PC-3 (cell line): Measurements from ENCODE around the gene LGI1. TPM values are rescaled to one million over a fixed set of nuclear protein-coding genes. Genes with fewer than 3 reads are reported as not detected.

Source experiments
- ATAC-seq: fragments of 200-7000 bp; cut with Tn5 transposase; 2 replicates; pipeline ENCODE4 v1.9.1; 2020; ENCODE audit warnings: mild to moderate bottlenecking, moderate library complexity
- BruUV-seq: library from RNA; stranded (reverse); fragments of 400-500 nt; replicated peaks from 2 replicates; lab custom pipeline; 2021; lab: Mats Ljungman, UMichigan
- CTCF ChIA-PET: fragments of 300-600 bp; sonication (Branson Sonifier 250); formaldehyde crosslinking; loops from one replicate; lab custom pipeline; 2022; ENCODE audit warnings: antibody characterized with exemption; lab: Charles Lee
- POLR2A ChIA-PET: fragments of 300-600 bp; sonication (Branson Sonifier 250); formaldehyde crosslinking; loops from one replicate; lab custom pipeline; 2022; ENCODE audit warnings: antibody characterized with exemption; ENCODE audit not compliant: unreplicated experiment; lab: Charles Lee
- DNase-seq: peaks from one replicate; pipeline ENCODE4 v3.0.0-alpha.2; 2015
- H2AFZ ChIP-seq: fragments of 300-600 bp; sonication (generic); 2 replicates; pipeline ENCODE4 v1.6.0; 2016; ENCODE audit warnings: antibody characterized with exemption, low read length
- H3F3A ChIP-seq: fragments of 300-600 bp; sonication (generic); one replicate; pipeline ENCODE4 v1.6.0; 2017; ENCODE audit warnings: antibody characterized with exemption, low read length, control low read depth, mild to moderate bottlenecking; ENCODE audit not compliant: unreplicated experiment
- H3K27ac ChIP-seq: fragments of 300-600 bp; sonication (generic); 2 replicates; pipeline ENCODE4 v1.5.1; 2016; ENCODE audit warnings: mild to moderate bottlenecking, low read length
- H3K27me3 ChIP-seq: fragments of 300-600 bp; sonication (generic); 2 replicates; pipeline ENCODE4 v1.6.1; 2016; ENCODE audit warnings: low read length, mixed read lengths
- H3K36me3 ChIP-seq: fragments of 300-600 bp; sonication (generic); 2 replicates; pipeline ENCODE4 v1.6.1; 2016; ENCODE audit warnings: low read depth, mixed run types, low read length, mixed read lengths
- H3K4me1 ChIP-seq: fragments of 300-600 bp; sonication (generic); 2 replicates; pipeline ENCODE4 v1.5.1; 2016; ENCODE audit warnings: low read length; ENCODE audit not compliant: insufficient read depth
- H3K4me2 ChIP-seq: fragments of 300-600 bp; sonication (generic); 2 replicates; pipeline ENCODE4 v1.6.0; 2016; ENCODE audit warnings: low read length
- H3K4me3 ChIP-seq: fragments of 300-600 bp; sonication (generic); 2 replicates; pipeline ENCODE4 v1.5.1; 2016; ENCODE audit warnings: mild to moderate bottlenecking, low read length, mixed read lengths
- H3K79me2 ChIP-seq: fragments of 300-600 bp; sonication (generic); 2 replicates; pipeline ENCODE4 v1.6.1; 2017; ENCODE audit warnings: low read length, mixed read lengths
- H3K9ac ChIP-seq: fragments of 300-600 bp; sonication (generic); 2 replicates; pipeline ENCODE4 v1.6.0; 2016; ENCODE audit warnings: mild to moderate bottlenecking, low read length
- H3K9me2 ChIP-seq: fragments of 300-600 bp; sonication (generic); replicated peaks from 2 replicates; pipeline ENCODE4 v1.6.1; 2016; ENCODE audit warnings: mixed run types, low read length, mixed read lengths
- H3K9me3 ChIP-seq: fragments of 300-600 bp; sonication (generic); 2 replicates; pipeline ENCODE4 v1.6.1; 2016; ENCODE audit warnings: low read length, mixed read lengths
- H4K20me1 ChIP-seq: fragments of 300-600 bp; sonication (generic); 2 replicates; pipeline ENCODE4 v1.6.1; 2016; ENCODE audit warnings: low read length, mixed read lengths
- CTCF ChIP-seq: fragments of 300-600 bp; sonication (generic); conservative IDR thresholded peaks from 2 replicates; pipeline ENCODE4 v1.5.1; 2017; ENCODE audit warnings: antibody characterized with exemption, low read depth, mild to moderate bottlenecking, low read length
- EZH2 ChIP-seq: fragments of 300-600 bp; sonication (generic); IDR thresholded peaks from one replicate; pipeline ENCODE4 v1.6.1; 2017; ENCODE audit warnings: antibody characterized with exemption, mild to moderate bottlenecking, low read length; ENCODE audit not compliant: unreplicated experiment
- EZH2phosphoT487 ChIP-seq: fragments of 300-600 bp; sonication (generic); IDR thresholded peaks from 2 replicates; pipeline ENCODE4 v1.6.1; 2018; ENCODE audit warnings: mild to moderate bottlenecking, antibody characterized with exemption, low read length, borderline replicate concordance
- intact Hi-C: fragments of 100-400 bp; cut with micrococcal nuclease; formaldehyde crosslinking; loops from 2 replicates; pipeline ENCODE4 v1.9.0; 2023
- total RNA-seq: library from RNA; depleted of rRNA; stranded (reverse); fragments of >200 nt; gene quantifications from 2 replicates; pipeline ENCODE4 v1.2.3, GENCODE V29; 2014

The LGI1 gene
- total RNA-seq, 1 experiment from 2014 or later, result not detected

DNA sequence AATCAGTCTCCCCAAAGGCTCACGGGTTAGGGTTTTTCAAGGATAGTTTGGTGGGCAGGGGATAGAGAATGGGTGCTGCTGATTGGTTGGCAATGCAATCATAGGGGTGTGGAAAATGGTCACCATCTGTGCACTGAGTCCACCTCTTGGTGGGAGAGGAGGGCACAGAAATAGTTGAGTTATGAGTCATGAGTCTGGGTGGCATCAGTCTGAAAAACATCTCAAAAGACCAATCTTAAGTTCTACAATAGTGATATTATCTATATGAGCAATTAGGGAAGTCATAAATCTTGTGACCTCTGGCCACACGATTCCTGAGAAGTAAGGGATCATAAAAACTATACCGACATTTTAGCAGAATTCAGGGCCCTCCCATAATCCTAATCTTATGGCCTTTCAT is 62.7 kb downstream of the LGI1 start:
- Histone ChIP-seq H3K4me2 (no peak overlapping the region), H3K4me3 (no peak overlapping the region), H4K20me1 (no peaks in the 10 kb centered on the region), H3K27ac (no peak overlapping the region), H3K79me2 (no peaks in the 10 kb centered on the region), H3K9me2 (no peaks in the 10 kb centered on the region), H3K4me1 (no peaks in the 10 kb centered on the region), H3K36me3 (no peaks in the 10 kb centered on the region), H3K9me3 (no peaks in the 10 kb centered on the region), H2AFZ (no peak overlapping the region), H3K27me3 (no peaks in the 10 kb centered on the region), H3F3A (no peaks in the 10 kb centered on the region), H3K9ac (no peak overlapping the region)
- intact Hi-C loops, result loop anchor here (2.0 kb wide), 1 partner anchor 38 kb away; no protein-coding TSS in a partner anchor
- CTCF ChIA-PET, result no interaction called here
- BruUV-seq, result no TSS peak
- POLR2A ChIA-PET, result no interaction called here
- TF ChIP-seq EZH2, result no peak
- no peak for TF ChIP-seq EZH2phosphoT487
- no peak for TF ChIP-seq CTCF
- no peak for ATAC-seq
- peak; percentile 33 for DNase-seq

DNA sequence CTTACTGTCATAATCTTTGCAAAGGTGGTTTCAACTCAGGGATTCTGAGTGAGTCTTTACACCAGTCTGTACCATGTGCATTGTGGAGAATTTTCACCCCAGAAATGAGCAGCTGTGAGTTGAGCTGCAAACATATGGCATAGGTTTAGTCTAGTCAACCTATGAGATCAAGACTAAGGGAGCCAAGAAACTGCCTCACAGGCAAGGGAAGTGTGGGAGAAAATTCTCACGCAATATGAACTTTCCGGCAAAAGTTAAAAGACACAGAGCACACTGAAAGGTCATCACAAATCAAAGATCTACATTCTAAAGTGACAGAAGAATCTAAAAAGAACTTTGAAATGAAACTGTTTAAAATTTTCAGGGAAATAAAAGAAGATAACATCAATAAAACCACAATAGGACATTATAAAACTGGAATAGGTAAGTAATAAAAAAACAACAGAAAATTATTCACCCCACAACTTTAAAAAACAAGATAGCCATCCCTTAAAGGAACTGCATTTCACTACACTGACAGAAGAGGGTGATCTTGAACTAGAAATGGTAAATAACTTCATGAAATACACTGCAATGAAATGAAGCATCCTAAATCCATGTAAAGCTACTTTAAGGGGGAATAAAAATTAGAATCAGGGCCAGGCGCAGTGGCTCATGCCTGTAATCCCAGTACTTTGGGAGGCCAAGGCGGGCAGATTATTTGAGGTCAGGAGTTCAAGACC is 63.5 kb downstream of the LGI1 start:
- H3K4me2 ChIP-seq, result no peak overlapping the region
- intact Hi-C loops, result loop anchor here (1.0 to 2.0 kb wide), 3 partner anchors 38 to 623 kb away; no protein-coding TSS in a partner anchor
- ATAC-seq (peak; percentile 57), DNase-seq (peak; percentile 63)
- H3F3A ChIP-seq, result no peaks in the 10 kb centered on the region
- CTCF ChIA-PET, result interaction anchor here (0.5 to 1.4 kb wide), 5 partner anchors 37 to 623 kb away, joined by 4 to 17 read pairs (median 10); no protein-coding TSS in a partner anchor
- no peaks in the 10 kb centered on the region for H3K27me3 ChIP-seq
- H2AFZ ChIP-seq, result no peak overlapping the region
- no peaks in the 10 kb centered on the region for H3K4me1 ChIP-seq
- no peaks in the 10 kb centered on the region for H4K20me1 ChIP-seq
- no peak overlapping the region for H3K4me3 ChIP-seq
- H3K9me2 ChIP-seq, result no peaks in the 10 kb centered on the region
- no peaks in the 10 kb centered on the region for H3K79me2 ChIP-seq
- no peak for TF ChIP-seq EZH2phosphoT487
- TF ChIP-seq EZH2, result no peak
- TF ChIP-seq CTCF, result peak; percentile 68
- H3K9me3 ChIP-seq, result no peaks in the 10 kb centered on the region
- BruUV-seq, result no TSS peak
- POLR2A ChIA-PET, result no interaction called here
- no peak overlapping the region for H3K9ac ChIP-seq
- no peak overlapping the region for H3K27ac ChIP-seq
- H3K36me3 ChIP-seq, result no peaks in the 10 kb centered on the region

DNA sequence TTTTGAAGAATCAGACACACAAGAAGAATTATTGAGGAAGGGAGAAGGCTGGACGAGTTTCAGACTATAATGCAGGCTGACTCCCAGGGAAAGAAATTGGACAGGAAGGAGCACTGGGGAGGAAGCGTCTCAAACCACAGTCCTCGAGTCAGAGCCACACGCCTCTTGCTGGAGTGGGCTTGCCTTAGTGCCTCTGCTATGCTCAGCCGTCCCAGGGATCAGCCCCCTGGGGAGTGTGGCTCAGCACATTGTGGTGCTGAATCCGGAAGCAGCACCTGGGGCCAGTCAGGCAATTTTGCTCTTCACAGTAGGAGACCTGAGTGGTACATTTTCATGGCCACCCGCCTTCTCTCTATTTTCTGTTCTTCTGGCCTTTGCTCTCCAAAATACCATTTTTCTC is 68.6 kb downstream of the LGI1 start:
- no peak overlapping the region for H3K27ac ChIP-seq
- CTCF ChIA-PET, result no interaction called here
- H2AFZ ChIP-seq, result no peak overlapping the region
- intact Hi-C loops, result no loop called here
- no peaks in the 10 kb centered on the region for H3K9me3 ChIP-seq
- ATAC-seq (no peak), DNase-seq (no peak)
- POLR2A ChIA-PET, result no interaction called here
- H3K4me3 ChIP-seq, result no peak overlapping the region
- H3K9ac ChIP-seq, result no peak overlapping the region
- H3K9me2 ChIP-seq, result no peaks in the 10 kb centered on the region
- H3K27me3 ChIP-seq, result no peaks in the 10 kb centered on the region
- TF ChIP-seq CTCF, result no peak
- no peak for TF ChIP-seq EZH2phosphoT487
- TF ChIP-seq EZH2, result no peak
- no peaks in the 10 kb centered on the region for H3K79me2 ChIP-seq
- no peaks in the 10 kb centered on the region for H3F3A ChIP-seq
- no peaks in the 10 kb centered on the region for H4K20me1 ChIP-seq
- no peaks in the 10 kb centered on the region for H3K4me1 ChIP-seq
- no peak overlapping the region for H3K4me2 ChIP-seq
- BruUV-seq, result no TSS peak
- H3K36me3 ChIP-seq, result no peaks in the 10 kb centered on the region
